Measurements from ENCODE around the gene DMBT1.
A peak's percentile ranks its signal among the peaks of the same experiment; 100 is the strongest.

DMBT1 gene

DNA sequence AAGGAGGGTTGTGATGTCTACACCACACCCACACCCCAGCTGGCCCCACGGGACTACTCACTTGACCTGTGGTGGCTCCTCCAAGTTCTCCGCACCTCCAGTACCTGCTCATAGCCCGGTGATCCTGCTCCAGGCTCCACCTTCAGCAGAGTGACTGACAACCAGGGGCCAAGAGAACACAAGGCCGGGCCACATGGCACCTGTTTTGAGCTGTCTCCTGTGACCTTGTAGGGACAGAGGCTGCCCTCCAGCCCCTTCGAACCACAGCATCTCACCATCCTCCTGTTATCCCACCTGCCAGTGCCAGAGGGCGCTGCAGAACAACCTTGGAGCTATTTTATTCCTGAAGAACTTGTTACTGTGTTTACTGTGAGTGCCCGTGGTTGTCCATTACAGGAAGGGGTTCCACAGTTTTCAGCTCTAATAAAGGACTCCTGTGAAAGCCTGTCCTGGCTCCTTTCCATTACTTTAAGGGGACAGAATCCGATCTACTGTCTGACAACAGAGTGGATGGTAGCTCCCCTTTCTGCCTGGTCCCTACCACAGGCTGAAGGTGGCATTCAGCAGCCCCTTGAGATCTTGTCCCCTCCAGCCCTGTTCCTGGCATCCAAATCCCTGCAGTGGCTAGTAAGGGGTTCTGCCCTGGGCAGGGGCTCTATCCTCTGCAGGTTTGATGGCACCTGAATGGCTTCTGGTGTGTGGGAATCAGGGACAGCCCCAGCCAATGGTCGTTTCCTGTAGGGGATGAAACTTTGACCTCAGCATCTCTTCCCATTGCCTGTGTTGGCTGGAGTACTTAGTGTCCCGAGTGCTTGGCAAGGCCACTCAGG lies 88.3 kb downstream of the DMBT1 start:
- DNase-seq: peak; percentile 18 to 29

DNA sequence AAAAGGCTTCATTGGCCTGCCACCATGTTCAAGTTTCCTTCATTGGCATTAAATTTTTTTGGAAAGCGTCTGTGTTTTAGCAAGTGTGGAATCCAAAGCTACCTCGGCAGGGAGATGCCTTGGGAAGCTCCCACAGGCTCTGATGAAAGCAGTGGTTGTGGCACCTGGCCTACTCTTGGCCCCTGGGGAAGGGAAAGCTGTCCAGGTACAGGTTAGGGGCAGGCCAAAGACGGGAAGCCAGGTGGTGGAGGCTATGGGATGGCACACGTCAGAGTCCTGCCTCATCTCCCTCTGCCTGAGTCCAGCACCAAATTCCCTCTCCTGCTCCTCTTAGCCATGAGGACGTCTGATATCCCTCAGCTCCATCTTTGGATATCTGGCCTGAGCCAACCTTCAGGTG lies 89.3 kb downstream of the DMBT1 start:
- no peak for DNase-seq

DNA sequence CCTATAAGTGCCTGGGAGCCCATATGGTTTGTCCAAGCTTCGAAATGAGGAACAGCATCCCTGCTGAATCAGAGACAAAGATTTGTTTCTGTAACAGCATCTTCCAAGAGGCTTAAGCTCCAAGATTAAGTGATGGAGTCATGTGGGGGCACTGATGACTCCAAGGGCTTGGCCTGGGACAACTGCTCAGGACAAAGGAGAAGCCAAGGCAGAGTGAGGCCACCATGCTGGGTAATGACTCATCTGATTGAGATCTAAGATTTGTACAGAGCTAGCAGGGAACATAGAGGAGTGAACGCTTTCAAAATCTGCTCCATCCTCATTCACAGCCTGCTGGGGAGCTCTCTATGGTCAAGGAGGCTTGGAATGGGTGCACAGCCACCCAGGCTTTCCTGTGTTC lies 89.8 kb downstream of the DMBT1 start:
- DNase-seq: no peak

DNA sequence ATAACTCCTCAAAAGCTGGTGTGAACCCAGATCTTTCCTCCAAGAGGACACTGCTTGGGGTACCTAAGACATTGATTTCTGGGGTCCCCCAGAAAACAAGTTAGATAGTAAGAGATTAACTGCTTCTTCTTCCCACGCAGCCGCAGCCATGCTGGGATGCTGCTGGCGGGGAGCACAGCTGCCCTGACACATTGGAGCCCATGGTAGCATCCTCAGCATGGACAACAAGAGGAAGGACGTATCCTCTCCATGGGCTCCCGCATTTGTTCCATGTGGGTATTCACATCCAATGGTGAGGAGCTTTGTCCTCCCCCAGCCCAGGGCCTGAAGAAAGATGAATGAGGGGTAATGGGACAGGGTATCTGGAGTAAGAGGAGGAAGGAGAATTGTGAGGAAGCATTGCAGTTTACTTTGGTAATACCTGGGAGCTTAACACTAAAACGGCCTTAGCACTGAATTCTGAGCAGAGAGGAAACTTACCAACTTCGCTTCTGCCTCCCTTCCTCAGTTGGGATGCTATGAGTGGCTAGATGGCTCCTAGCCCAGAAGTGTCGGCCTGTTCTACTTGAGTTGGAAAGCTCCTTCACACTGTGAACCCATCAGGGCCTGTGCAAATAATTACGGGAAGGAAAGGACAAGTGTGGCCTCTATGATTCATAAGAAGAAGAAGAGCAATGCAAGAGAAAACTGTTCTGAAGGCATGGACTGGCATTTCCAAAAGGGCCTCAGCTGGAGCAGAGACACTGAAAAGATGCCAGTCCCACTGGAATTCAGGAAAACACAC lies 95.2 kb downstream of the DMBT1 start:
- DNase-seq: no peak

DNA sequence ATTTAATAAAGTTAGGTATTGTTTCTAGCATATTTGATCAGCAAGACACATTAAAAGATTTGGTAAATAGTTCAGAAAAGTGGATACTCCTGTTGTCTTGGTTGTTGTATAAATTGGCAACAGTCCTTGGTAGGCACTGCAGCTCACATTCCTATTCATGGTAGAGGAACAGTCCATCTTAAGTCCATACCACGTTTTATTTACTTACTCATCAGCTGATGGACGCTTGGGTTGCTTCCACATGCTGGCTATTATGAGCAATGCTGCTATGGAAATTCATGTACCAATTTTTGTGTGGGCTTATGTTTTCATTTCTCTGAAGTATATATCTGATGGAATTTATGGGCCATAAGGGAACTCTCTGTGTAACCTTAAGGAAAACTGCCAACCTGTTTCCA lies 95.8 kb downstream of the DMBT1 start:
- no peak for DNase-seq

DNA sequence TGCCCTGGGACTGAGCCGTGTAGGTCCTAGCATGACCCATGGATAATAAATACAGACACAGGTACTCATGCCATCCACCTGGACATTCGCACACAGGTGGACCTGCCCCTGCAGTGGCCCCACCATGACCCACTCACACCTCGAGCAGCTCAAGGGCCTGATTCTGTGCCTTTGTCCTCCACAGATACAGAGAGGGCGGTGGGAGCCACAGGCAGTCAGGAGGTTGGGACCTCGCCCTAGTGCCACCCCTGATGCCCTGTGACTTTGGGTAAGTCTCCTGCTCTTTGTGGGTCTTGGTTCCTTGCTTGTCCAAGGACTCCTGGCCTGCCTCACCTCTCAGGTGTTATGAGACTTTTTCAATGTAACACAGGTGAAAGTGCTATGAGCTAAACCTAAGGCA lies 96.2 kb downstream of the DMBT1 start:
- no peak for DNase-seq

DNA sequence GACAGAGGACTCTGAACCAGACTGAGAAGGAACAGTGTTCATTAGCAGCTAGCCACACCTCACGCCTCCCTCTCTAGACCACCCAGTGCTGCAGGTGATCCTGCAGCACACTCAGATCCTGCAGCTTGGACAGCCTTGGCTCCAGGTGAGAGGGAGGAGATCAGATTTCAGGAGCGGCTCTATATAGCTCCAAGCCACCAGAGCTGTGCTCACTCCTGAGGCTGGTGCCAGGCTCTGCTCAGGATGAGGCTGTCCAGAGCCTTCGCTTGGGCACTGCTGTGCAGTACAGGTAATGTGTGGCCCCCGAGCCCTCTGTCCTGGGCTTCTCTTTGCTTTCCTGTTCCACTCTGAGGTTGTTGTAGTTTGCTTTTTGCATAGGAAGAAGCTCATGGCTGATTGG lies 96.7 kb downstream of the DMBT1 start:
- DNase-seq: no peak

DNA sequence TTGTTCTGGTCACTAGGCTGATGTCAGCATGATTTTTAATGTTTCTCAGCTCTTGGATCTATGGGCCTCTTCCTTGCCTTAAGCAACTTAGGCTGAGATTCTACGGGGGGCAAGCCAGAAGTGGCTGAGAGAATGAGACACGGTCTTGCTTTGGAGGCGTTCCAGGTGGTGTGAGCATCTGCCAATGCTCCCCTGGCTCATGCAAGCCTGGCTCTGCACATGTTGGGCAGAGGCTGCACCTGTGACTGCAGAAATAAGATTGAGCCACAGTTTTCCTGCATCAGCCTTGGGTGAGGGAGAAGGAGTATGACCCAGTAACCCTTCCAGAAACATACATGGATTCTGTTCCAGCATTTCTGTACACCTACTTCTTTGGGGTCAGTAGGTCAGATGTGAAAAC lies 97.2 kb downstream of the DMBT1 start:
- no peak for DNase-seq

DNA sequence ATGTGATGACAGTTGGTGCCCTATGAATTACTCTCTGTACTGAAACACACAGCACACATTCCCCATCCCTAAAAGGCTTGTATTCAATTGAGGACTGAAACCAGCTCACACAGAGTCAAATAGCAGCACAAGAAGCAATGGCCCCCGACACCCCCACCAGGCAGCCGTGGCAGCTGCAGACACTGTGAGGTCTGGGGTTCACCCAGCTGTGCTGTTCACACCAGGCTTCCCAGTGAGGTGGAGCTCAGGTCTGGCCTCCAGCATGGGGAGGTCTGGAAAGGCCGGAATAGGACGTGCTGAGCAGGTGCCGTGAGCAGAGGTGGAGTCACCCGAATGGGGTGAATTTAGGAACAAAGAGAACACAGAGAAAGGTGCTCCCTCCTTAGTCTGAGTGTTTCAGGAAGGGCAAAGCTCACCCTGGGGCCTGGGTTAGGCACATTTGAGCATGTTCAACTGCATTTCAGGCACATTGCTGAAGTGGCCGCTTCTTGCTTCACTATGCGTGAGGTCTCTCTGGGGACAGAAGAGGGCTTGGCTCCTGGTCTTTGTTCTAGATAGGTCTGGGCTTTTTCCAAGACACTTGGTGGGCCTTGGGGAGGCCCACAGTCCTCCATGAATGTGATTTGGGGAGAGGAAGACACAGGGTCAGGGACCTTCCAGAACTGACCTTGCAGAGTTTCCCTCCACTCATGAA lies 97.9 kb downstream of the DMBT1 start:
- no peak for DNase-seq

DNA sequence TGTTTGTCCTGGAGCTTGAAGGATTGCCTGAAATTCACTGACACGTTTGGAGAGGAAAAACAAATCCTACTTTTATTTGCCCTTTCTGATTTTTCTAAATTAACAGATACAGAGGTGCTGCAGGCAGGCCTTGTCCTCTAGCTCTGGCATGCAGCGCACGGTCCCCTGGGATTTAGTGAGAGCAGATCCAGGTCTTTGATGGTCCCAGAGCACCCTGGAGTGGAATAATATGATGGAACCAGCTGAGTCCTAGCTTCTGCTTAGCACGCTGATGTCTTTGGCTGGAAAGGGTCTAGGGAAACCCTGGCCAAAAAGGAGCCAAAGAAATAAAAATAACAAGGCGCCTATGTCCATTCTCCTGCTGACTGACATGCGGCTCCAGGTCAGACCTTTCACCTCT lies 98.6 kb downstream of the DMBT1 start:
- DNase-seq: no peak

DNA sequence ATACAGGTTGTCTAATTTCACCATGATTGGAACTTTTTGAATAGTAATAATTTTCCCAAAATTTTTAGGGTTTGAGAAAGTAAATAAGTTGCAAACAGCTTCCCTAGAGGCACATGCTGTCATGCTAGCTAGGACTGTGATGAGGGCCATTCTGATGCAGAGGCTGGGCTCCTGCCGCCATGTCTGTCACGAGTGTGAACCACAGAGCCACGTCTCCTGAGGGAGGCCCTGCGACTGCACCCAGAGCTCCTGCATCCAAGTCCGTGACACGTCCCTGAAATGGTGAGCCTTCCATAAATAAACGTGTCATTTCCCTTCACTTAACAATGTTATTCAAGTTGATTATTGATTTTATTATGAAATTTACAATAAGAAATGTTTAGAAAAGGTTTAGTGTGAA lies 99.1 kb downstream of the DMBT1 start:
- DNase-seq: no peak

DNA sequence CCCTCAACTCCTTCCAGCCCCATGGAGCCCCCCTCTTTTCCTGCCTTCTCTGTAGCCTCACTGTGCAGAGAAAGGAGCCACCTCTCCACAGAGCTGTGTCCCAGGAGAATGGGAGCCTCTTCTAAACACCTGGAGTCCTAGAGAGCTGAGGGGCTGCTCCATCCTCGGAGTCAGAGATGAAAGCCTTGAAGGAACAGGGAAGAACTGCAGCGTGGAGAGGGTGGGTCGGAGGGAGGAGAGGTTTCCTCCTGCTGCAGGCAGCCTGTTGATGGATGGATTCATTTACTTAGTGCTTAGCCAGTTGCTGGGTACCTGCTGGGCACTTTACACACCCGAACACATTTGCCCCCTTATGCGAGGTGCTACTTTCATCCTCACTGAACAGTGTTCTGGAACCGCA lies 100.1 kb downstream of the DMBT1 start:
- no peak for DNase-seq

DNA sequence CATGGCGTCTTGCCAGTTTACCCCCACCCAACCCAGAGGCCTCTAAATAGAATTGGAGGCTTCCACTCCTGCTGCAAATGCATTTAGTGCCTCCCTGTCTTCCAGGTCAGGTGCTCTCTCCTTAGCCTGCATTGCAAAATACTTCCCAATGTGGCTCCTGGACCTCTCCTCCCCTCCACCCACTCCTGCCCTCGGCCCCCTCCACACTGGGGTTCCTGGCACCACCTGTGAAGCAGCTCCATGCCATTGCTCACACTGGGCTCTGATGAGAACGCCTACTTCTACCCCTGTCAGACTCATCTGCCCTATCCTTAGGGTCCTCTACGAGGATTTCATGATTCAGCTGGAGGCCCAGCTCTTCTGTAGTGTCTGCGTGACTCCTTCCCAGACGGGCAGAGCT lies 101.7 kb downstream of the DMBT1 start:
- no peak for DNase-seq

DNA sequence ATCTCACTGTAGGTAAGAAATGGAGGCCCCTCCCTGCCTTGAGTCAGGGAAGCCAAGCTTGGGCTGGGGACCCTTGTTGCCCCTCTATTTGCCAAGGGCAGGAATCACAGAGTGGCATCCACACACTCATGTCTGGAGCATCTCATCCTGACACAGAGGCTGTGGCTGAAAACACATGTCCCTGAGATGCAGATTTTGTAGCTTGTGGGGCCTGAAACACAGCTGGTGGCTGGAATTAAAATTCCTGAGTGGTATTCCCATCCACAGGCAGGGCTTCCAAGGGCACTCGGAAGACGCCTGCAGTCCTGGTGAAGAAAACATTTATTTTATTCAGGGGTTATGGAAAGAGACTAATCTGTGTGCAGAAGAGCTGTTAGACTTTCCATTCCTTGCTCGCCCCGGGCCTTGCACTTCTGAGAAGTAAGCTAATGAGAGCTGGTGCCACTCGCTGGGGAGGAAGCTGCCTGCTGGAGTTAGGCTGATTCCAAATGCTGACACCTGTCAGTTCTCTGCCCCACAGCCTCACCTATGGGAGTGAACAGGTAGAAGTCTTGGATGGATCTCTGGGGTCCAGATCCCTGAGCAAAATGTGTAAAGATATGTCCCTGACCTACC lies 103.1 kb downstream of the DMBT1 start:
- no peak for DNase-seq

DNA sequence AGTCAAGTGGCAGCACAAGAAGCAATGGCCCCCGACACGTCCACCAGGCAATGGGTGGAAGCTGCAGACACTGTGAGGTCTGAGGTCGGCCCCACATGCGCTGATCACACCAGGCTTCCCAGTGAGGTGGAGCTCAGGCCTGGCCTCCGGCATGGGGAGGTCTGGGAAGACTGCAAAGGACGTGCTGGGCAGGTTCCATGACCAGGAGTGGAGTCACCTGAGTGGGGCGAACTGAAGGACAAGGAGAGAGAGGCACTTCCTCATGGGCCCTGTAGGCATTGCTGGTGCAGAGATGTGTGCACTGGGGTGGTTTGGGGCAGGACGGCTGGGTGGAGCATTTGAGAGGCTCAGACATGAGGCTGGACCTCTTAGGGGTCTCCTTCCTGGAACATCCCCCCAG lies 103.9 kb downstream of the DMBT1 start:
- no peak for DNase-seq

DNA sequence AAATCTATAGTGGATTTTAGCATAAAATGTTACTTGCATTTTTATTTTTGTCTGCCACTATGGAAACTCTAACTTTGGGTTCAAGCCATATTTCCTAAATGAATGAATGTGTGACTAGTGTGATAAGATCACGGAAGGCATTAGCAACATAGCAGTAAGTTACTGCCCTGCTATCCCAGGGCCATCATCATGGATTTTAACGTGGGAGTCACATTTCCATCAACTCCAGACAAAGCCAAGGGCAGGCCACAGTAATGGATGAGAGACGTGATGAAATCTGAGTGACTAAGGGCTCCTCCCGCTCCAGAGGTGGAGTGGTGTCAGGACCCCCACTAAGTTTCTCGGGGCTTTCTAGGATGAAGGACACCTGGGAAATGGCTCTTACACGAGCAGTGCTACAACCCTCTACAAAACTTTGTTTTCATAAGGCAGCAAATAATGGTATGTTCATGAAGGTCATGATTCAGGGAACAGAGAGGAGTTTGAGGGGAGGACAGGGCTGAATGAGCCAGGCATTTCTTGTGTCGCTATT lies 104.8 kb downstream of the DMBT1 start:
- no peak for DNase-seq

DNA sequence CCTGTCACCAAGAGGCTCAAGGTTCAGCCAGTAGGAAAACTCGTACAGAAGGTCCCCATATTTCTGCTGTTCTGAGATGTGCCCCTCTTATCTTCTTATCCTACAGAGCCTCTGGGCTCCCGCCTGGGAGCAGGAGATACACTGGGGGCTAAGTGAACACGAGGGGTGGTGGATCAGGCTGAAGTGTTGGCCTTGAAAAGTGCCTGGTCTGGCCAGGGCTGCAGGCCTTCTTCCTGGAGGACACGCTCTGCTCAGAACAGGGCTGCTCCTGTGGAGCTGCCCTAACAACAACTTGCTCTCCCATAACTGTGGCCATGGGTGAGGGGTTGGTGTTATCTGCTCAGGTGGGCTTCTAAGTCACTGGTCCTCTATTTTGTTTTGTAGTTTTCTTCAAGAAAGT lies 105.4 kb downstream of the DMBT1 start:
- no peak for DNase-seq

DNA sequence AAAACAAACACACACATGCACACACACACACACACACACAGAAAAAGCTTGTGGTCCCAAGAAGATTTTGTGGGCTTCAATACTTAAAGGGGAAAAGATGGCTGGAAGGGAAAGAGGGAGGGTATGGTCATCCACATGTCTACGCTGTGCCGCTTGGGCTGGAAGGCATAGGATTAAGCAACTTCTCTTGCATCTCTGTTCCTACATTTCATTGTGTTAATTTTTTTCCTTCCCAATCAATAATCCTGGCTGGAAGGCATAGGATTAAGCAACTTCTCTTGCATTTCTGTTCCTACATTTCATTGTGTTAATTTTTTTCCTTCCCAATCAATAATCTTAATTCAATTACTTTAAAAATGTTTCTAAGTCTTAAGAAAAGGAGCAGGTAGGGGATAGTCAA lies 108.5 kb downstream of the DMBT1 start:
- no peak for DNase-seq

DNA sequence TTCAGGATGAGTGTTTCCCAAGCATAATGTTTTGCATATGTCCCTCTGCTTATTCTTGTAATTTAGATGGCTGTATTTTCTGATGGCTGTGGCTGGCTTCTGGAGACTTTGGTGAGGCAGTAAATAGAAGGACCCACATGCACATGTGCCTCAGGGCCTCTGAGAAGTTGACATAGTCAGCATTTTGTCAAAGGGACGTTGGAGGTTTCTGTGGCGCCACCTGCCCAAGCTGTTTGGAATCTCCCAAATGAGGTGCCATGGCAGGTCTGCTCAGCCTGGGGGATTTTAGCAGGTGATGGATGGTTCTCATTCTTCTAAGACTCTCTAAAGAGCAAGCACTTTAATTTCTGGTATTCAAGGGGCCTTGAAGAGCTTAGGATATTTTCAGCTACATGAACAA lies 109.3 kb downstream of the DMBT1 start:
- no peak for DNase-seq

DNA sequence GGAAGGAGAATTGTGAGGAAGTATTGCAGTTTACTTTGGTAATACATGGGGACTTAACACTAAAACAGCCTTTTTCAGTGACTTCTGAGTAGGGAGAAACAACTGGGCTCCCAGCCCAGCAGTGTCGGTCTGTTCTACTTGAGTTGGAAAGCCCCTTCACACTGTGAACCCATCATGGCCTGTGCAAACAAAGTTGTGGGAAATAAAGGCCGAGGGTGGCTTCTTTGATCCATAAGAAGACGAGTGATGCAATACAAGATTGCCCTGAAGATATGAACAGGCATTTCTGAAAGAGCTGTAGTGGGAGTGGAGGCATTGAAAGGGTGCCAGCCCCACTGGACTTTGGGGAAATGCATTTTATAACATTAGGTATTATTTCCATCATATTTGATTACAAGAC lies 110.8 kb downstream of the DMBT1 start:
- no peak for DNase-seq

DNA sequence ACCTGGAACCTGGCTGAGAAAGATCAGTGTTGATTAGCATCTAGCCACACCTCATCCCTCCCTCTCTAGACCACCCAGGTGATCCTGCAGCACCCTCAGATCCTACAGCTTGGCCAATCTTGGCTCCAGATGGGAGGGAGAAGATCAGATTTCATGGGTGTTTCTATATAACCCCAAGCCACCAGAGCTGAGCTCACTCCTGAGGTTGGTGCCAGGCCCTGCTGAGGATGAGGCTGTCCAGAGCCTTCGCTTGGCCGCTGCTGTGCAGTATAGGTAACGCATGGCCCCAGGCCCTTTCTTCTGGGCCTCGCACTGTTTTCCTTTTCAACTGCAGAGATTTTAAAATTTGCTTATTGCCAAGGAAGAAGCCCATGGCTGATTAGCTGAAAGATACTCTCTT lies 112.1 kb downstream of the DMBT1 start:
- no peak for DNase-seq

DNA sequence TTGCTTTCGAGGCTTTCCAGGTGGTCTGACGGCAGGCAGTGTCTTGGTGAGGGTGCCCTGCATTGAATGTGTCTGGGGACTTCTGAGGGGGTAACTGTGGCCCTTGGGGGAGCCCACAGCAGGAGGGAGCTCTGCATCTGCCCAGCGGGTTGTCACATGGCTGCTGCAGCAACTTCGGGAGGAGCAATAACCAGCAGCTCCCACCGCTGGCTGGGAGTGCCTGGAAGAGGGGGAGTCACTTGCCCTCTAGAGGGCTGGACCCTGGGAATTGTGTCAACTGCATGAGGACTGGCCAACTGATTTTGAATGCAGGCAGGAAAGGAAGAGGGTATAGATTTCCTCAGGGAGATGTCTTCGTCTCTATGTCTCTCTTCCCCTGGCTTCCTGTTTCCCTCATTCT lies 112.7 kb downstream of the DMBT1 start:
- DNase-seq: no peak

DNA sequence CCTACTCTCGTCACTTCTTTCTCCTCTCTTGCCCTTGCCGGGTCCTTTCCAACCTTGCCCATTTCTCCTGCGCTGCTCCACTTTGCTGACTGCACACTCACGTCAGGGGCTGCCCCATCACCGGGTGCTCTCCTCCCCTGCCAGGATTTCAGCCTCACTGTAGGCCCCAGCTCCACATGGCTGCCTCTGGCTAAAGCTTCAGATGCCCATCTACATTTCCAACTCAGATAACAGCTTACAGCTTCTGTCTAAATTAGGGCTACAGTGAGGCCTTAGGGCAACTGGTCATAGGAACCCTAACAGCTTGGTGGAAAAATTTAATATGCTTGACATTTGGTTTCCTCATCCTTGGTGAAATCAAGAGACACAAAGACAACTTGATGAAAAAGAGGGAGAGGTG lies 113.2 kb downstream of the DMBT1 start:
- DNase-seq: no peak

Data from NCI-H1930 (cell line).